Astrocyte (in vitro differentiated cells and primary cell): ENCODE results near the gene TRPM4.

Experiments
- CTCF ChIP-seq: IDR thresholded peaks from 2 replicates; pipeline ENCODE4 v1.5.1; 2011; ENCODE audit warnings: low read depth, mild to moderate bottlenecking, inconsistent platforms, low read length, moderate library complexity; ENCODE audit not compliant: insufficient read depth
- EZH2 ChIP-seq: IDR thresholded peaks from 2 replicates; pipeline ENCODE4 v1.6.1; 2012; ENCODE audit warnings: mild to moderate bottlenecking, low read length, inconsistent platforms; ENCODE audit not compliant: insufficient read depth

- TF ChIP-seq CTCF, result no peak
- no peak for TF ChIP-seq EZH2
Observed at GRCh38 chr19:49243726-49244125, 86.1 kb downstream of the TRPM4 start.
